LHCN-M2 (cell line): ENCODE data around the gene TFG. TPM values are rescaled to one million over a fixed set of nuclear protein-coding genes. Genes with fewer than 3 reads are reported as not detected.

Experiments
- DNase-seq: peaks from one replicate; pipeline ENCODE4 v3.0.0-alpha.2; 2012; ENCODE audit warnings: low read depth
- total RNA-seq: library from RNA; depleted of rRNA; stranded (reverse); fragments of >200 nt; gene quantifications from 2 replicates; pipeline ENCODE4 v1.2.3, GENCODE V29; 2014; rRNA removed

TFG gene
- total RNA-seq, 1 experiment from 2014 or later = 122 TPM

DNA sequence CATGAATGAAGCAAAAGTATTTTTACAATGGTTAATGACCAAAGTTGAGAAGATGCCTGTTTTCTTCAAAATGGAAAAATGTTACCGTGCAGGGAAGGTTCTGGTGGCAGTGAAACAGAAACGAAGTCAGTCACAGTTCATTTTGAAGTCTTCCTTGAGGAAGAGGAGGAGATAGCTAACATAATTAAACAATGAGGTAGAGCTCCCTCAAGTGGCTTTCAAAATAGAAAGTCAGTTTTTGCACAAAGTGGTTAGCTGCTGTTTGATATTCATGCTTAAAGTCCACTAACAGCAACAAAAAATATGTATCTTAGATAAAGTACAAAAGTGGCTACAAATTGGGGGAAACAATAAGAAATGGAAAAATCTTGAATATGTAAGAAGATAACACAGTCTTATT lies 87.3 kb downstream of the TFG start:
- peak; percentile 41 for DNase-seq

DNA sequence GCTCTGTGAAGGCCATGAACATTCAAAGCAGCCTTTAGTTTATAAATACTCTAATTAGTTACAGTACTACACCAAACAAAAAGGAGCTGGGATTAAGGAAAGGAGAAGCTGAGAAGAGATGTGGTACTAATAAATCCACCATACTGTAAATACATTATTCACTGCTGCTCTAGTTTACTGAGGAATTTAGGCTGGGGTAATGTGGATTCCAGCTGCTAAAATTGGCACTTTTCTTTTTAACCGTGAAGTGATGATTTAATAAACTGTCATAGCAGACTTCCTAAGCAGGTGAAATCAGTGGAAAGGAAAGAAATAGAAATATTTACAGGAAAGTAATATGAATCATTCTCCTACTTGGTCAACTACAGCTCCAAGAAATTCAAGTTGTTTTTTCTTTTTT lies 88.7 kb downstream of the TFG start:
- DNase-seq = no peak

Other genes with a start within 250 kb of the TFG start
- gene TMEM45A, start 216.9 kb upstream of the TFG start, total RNA-seq = 36.3 and 38.8 TPM in 2 replicates
- gene ADGRG7, start 99.9 kb upstream of the TFG start, total RNA-seq = not detected in 2 replicates